GM18511 (cell line): Measurements from ENCODE around the gene SLC22A23.
A peak's percentile ranks its signal among the peaks of the same experiment; 100 is the strongest.

Experiments used
- ATAC-seq: cut with Tn5 transposase; IDR thresholded peaks from one replicate; pipeline ENCODE4 v1.9.1; 2021; ENCODE audit warnings: mild to moderate bottlenecking, moderate library complexity; ENCODE audit not compliant: unreplicated experiment

The SLC22A23 gene

GRCh38 chr6:3339811-3340210 is 117.0 kb downstream of the SLC22A23 start:
- no peak for ATAC-seq

DNA sequence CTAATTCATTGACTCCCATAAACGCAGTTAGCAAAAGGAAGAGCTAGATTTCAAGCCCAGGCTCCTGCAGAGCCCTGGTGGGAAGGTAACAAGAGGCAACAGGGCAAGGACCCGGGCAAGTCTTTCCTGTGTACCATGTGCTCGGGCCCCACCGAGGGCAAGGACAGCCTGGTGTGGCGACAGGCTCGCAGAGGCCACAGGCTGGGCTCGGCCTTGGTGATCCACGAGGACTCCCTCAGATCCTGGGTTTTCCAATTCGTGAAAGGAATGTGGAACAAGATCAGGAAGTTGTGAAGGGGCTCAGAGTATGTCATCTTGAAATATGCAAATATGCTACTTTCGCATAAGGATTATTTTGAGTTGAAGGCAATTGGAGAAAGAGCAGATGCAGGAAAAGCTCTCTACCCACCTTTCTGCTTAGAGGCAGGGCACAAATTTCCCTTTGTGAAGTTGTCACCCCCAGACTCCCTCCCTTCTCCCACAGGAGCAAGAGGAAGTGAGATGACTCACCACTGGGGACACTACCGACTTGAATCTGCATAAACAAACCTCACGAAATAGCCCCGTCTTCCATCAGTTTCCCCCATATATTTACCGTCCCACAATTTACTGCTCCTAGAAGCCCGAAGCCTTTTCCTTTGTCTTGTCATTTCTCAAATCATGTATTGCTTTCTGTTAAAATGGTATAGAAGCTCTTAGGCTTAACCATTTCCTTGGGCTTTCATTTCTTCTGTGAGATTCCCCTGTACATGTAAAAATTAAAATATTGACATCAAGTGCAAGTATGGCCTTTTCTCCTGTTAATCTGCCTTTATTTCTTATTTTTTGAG is 119.1 kb downstream of the SLC22A23 start:
- no peak for ATAC-seq

DNA sequence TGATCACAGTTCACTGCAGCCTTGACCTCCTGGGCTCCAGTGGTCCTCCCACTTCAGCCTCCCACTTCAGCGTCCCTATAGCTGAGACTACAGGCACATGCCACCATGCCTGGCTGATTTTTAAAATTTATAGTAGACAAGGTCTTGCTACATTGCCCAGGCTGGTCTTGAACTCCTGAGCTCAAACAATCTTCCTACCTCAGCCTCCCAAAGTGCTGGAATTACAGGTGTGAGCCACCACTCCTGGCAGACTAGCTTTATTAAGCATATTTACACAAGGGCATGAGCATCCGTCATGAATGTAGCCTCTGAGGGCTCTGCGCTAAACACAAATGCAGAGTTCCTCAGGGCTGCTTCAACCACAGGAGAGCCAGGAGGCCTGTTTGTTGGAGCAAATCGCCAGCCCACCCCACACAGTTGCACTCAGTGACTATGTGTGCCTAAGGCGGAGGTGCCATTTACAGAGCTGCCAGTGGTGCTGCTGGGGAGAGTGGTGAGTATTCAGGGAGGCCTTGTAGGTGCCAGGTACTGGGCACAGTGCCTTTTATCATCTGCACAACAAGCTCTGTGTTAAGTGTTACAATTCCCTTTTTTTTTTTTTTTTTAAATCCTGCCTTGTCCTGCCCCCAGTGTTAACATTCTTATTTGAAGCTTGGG is 119.9 kb downstream of the SLC22A23 start:
- no peak for ATAC-seq

- ATAC-seq = no peak
These were observed 120.6 kb downstream of the SLC22A23 start for GRCh38 chr6:3336066-3336786.

- no peak for ATAC-seq
These were observed 121.7 kb downstream of the SLC22A23 start for GRCh38 chr6:3335169-3335568.

DNA sequence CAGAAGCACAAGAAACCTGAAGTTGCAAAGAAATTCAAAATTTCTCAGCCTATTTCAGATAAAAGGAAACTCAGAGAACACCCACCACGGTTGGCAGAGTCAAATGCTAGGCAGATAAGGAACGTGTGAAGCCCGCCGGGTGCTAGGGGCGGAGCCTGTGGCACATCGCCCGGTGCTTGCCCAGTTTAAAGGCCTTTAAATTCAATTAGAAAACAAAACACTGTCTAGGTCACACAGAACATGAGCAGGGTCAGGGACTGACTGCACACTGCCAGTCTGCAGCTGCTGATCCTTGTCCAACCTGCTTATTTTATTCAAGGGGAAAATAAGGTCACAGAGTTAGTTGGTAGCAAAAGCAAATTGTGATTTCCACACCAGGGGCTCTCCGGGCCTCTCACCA is 122.3 kb downstream of the SLC22A23 start:
- no peak for ATAC-seq

- peak; percentile 90 for ATAC-seq
These were observed 123.6 kb downstream of the SLC22A23 start for GRCh38 chr6:3333263-3333662.

GRCh38 chr6:3331971-3332370 is 124.9 kb downstream of the SLC22A23 start:
- no peak for ATAC-seq

GRCh38 chr6:3331494-3331893 is 125.4 kb downstream of the SLC22A23 start:
- no peak for ATAC-seq

GRCh38 chr6:3330199-3330598 is 126.7 kb downstream of the SLC22A23 start:
- ATAC-seq = no peak

- ATAC-seq = no peak
These were observed 127.3 kb downstream of the SLC22A23 start for GRCh38 chr6:3329393-3330051.

DNA sequence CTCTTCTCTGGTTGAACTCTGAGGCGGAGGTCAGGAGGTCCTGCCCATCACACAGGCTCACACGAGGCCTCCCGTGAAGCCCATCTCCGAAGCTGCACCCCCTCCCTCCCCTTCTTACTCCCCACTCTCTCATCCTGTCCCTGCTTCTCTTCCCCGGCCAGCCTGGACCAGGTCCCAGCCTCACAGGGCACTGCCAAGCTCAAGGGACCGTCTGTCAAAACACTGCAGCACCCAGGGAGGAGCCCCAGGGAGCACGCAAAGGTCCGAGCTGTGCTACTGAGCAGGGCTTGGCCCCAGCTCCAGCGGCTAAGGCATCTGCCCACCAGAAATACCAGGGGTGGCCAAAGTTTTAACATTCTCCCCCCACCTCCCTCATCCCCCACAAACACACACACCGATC is 128.1 kb downstream of the SLC22A23 start:
- ATAC-seq = no peak

- ATAC-seq = no peak
These were observed 128.7 kb downstream of the SLC22A23 start for GRCh38 chr6:3328145-3328544.

DNA sequence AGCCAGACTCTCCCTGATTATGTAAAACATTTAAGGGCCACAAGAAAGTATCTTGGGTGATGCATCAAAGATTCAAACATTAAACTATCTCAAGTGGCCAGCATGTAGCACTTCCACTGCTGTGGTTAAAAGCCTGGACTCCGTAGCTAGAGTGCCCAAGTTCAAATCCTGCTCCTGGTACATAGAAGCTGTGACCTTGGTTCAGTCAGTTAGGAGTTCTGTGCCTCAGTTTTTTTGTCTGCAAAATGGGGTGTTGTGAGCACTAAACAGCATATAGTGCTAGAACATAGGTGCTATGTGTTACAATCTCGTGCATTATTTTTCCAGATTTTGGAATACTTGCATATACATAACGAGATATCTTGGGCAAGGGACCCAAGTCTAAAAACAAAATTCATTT is 129.4 kb downstream of the SLC22A23 start:
- ATAC-seq = no peak

DNA sequence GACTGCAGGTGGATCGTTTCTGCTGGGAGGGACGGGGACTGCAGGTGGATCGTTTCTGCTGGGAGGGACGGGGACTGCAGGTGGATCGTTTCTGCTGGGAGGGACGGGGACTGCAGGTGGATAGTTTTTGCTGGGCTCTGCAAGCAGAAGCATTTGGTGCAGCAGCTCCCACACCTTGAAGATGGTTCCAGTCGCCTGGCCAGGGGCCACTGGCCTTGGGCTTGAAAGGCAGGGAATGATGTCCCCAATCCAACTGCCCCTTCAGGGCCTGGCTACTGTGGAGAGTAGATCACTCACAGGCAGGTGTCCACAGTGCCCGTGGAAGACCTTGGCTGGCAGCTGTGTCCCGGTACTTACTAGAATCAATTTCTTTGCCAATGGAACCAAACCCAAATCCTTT is 129.9 kb downstream of the SLC22A23 start:
- ATAC-seq = no peak

DNA sequence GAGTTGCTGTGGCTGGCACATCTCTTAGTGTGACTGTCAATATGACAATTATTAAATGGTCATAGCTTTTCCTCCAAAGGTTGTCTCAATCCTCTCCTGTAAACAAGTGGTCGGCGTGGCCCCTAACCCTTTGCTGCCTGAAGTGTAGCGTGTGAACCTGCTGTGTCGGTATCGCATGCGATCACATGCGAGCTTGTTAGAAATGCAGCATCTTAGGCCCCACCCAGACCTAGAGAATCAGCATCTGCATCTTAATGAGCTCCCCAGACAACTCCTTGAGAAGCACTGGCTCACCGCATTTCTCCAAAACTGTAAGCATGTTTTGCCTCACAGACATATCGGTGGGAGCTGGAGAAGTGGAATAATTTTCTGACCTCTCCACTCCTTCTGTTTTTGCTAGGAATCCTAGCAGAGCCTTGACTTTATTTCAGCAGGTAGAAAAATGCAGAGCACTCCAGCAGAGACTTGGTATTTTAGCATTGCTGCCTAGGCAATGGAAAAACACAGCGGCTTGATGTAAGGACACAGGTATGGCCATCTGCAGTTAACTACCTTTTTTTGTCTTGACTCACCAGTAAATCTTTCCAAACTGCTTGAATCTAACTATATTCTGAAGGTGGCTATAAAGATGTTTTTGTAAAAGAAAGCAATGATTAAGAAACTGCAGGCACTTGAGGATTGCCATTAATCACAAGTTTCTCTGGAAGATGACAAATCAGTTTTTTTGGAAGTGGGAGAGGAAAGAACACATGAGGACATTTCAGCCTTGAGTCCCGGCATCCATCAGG is 130.5 kb downstream of the SLC22A23 start:
- no peak for ATAC-seq

- no peak for ATAC-seq
These were observed 131.6 kb downstream of the SLC22A23 start for GRCh38 chr6:3325210-3325609.

GRCh38 chr6:3324262-3324942 is 132.4 kb downstream of the SLC22A23 start:
- ATAC-seq = peak; percentile 82

DNA sequence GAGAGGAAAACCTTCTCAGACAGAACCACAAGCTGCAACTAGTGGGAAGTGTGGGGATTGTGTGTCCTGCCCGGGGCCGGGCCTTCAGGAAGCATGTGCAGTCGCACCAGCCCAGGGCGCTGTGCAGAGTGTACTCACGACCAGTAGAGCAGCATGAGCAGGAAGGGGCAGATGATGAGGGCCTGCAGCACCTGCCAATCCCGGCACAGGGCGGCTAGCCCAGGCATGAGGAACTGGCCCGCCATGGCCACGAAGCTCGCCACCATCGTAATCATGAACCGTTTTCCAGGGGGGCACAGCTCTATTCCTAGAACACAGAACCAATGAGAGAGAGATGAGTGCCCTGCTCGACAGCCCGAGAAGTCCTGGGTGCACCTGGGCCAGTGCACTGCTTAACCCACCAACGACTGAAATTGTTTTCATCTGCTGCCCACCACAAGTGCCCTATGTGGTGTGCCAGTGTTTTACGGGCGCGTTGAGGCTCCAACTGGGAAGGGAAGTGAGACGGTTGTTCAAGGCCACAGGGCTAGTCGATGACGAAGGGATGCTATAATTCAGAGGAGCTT is 133.1 kb downstream of the SLC22A23 start:
- ATAC-seq = no peak

DNA sequence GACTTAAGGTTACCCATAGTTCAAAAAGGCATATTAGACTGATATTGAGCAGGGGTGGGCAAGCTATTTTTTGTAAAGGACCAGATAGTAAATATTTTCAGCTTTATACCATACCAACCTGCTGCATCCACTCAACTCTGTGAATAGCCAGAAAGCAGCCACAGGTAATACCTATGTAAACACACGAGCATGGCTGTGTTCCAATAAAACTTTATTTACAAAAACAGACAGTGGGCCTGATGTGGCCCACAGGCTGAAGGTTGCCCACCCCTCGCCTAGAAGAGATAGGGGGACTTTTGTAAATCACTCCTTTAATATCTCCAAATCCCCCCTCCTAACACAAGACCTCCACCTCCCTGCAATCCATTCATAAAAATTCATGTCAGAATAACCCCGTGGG is 133.7 kb downstream of the SLC22A23 start:
- no peak for ATAC-seq
